CD4-positive, alpha-beta T cell treated with Interleukin-1 beta for 1 hour (primary cell): ENCODE data around the gene PPP1CC.
A peak's percentile ranks its signal among the peaks of the same experiment; 100 is the strongest.
"Not testable (repeated sequence)": the region's sequence is repeated elsewhere in the genome, so short reads cannot be mapped to it uniquely, and the experiment has no call there.

Experiments used
- DNase-seq, 2 donors: peaks; one replicate each; pipeline ENCODE4 v3.0.0-alpha.2; 2020 to 2022

The PPP1CC gene

DNA sequence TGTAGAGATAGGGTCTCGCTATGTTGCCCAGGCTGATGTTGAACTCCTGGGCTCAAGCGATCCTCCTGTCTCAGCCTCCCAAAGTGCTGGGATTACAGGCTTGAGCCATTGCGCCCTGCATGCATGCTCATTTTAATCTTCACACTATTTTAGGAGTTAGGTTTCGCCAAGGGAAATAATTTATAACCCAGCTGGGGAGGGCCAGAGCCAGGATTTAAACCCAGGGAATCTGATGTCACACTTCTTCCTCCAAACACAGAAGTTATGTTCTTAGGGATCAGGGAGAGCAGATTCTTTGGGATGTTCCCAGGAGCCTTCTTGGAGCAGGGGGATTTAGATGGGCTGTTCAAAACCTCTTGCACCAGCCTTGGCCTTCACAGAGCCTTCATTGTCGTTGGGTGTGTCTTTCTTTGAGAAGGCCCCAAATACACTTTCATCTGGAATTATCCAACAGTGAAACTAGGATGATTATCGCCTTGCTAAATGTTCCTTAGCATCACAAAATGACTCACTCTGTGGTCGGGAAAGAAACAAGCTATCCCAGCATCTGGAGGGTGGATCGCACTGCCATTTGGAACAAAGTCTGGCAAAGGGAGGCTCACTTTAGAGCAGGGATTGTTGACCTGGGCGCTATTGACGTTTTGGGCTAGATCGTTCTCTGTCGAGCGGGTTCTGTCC, 8.2 kb upstream of the PPP1CC start:
- DNase-seq: no peak

DNA sequence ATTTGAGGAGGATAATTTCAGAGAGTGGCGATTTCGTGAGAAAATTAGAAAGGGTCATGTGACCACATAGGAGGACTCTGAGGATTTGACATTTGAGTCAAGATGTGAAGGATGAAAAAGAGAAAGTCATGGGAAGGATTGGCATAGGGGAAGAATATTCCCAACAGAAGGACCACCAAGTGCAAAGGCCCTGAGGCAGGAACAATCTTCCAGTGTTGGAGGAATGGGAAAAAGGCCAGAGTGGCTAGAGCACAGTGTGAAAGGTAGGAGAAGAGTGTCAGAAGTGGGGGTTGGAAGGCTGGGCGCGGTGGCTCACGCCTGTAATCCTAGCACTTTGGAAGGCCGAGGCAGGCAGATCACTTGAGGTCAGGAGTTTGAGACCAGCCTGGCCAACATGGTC, 3.9 kb upstream of the PPP1CC start:
- no peak for DNase-seq

DNA sequence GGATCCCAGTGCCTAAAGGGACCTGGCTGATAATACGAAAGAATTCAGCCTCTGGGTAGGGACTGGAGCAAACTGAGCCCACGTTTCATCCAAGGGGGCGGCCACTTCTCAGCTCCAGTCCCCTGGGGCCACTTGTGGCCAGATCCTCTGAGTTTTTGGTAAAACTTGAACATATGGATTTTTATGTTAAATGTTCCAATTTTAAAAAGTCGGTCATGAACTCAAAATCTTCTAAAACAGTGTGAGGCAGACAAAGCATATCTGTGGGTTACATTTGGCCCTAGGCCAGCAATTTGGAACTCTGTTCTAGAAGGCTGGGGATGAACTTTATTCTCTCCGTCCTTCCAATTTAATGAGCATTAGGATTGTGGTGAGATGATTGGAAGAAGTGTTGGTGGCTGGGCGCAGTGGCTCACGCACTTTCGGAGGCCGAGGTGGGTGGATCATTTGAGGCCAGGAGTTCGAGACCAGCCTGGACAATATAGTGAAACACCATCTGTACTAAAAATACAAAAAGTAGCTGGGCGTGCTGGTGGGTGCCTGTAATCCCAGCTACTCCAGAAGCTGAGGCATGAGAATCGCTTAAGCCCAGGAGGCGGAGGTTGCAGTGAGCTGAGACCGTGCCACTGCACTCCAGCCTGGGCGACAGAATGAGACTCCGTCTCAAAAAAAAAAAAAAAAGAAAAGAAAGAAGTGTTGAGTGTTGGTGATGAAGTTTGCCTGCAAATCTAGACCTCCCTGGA, 3.0 kb upstream of the PPP1CC start:
- DNase-seq: no peak

DNA sequence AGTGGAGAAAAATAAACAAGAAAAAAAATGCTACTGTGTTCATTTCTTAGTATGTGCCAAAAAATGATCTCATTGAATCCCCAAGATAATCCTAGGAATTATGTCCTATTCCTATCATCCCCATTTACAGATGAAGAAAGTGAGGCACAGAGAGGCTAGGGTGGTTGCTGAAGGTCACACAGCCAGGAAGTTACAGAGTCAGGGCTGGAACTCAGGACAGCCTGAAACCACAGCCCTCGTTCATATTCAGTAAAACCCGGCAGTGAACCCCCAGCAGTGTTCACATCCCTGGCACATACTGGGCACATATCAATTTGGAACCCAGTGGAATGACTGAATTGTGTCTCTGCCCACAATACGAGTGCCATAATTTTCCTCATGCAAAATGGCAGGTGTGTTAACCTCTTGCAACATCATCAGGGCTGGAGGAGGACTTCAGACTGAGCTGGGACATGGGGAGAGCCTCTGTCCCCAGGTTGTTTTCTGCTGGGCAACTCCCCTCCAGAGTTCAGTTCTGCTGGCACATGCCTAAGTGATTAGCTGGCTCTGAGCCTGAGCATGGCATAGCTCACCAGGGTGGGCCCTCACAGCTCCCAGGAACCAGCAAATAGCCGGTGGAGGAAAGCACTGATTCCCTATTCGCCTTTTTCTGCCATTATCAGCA, 2.0 kb upstream of the PPP1CC start:
- no peak for DNase-seq

DNA sequence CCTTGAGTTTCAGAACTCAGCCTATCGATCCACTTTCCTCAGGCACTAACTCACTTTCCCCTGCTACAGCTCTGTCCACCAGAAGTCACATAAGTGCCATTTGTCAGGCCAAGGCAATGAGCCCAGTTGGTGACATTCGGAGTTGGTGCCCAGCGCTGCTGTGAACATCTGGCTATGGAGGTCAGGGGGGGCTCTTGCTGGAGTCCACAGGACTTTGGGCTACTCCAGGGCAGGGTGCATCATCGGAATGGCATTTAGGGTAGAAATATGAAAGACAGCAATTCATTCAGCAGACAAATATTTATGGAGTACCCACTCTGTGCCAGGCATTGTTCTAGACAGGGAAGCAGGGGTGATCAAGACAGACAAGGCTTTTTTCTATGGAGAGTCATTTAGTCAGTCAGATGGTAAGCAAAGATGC, 1.5 kb upstream of the PPP1CC start:
- no peak for DNase-seq

DNA sequence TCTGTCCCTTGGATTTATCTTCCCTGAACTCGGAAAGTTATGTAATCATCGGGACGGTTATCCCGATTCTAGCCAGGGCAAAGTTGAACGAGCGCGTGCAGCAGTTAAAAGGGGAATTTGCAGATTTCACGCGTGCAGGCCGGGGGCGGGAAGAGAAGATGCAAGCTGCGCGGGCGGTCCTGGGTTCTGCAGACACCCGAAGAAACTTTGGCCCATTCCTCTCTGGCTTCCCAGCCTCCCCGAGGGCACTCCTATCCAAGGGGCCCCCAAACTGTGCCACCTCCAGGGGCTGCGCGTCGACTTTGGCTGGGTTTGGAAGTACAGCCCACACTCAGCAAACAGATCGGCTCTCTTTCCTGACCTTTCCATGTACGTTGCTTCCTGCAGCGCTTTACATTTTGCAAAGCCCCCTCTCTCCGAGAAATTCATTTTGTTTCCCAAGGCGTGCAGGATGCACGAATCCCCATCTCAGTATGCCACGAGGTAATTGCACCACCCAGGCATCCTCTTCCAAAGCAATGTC, 941 bp upstream of the PPP1CC start:
- DNase-seq: no peak

DNA sequence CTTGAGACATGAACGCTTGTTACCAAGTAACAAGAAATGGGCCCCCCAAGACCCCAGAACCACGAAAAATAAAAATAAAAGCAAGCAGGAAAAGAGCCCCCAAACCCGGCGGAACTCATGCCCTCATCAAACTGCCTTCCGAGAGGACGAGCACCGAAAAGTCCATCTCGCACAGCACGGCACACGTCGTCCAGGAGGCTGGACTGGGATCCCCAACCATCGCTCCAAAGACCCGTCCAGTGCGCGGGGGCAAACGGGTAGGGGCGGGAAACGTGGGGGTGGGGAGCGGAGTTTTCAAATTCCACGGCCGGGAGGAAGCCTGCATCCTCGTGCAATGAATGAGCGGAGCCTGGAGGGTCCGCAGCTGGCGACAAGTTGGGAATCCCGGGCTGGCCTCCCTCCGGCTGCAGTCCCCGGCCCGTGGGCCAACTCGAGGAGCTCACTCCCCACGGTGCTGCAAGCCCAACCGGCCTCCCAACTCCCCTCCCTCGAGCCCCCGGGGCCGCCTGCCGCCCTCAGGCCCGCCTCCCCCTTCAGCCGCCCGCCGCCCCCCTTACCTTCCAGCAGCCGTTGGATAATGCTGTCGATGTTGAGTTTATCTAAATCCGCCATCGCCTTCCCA, 484 bp downstream of the PPP1CC start:
- no peak for DNase-seq

DNA sequence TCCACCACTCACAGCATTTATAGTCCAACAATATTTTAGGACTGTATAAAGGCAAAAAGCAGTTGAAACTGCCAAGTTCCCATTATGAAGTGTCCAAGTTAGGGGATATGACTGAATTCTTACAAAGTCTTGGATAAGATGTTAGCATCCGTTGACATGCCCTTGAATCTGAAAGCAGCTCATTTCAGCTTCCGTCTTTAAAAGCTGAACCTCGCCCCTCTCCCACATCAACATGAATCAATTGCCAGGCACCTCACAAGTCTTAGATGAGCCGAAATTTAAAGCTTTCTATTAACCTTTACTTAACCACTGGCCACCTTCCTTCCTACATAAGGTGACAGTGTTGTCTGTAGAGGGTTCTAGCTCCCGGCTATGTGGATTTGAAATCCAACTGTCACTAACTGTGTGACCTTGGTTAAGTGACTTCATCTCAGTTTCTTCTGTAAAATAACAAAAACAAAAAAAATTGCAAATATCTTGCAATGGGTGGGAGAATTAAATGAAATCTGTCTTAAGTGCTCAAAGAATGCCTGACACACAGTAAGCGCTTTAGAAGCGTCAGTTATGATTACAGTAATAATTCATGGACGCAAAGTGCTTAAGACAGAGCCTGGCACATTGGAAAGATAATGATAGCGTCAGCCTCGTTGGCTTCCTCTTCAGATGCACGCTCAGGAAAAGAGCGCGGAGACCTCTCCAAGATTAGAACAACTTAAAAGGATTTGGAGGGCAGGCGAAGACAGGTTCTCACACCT, 1.2 kb downstream of the PPP1CC start:
- peak in 1 of 2 donors; percentile 28 for DNase-seq

DNA sequence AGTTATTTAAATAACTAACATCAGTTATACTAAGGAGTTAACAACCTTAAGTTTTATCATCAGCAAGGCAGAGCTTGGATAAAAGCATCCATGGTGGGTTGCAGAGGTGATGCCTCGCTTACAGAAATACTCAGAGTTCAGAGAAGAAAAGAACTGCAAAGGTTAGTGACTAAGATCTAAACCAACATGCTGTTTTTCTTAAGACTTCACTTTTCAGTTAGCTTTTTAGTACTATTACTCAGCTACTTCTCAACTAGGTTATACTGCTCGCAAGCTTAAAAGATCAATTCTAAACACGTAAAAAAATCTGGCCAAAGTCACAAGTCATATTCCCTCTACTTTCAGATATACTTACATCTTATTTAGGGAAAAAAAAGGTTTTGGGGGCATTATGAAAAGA, 2.8 kb downstream of the PPP1CC start:
- DNase-seq: no peak

DNA sequence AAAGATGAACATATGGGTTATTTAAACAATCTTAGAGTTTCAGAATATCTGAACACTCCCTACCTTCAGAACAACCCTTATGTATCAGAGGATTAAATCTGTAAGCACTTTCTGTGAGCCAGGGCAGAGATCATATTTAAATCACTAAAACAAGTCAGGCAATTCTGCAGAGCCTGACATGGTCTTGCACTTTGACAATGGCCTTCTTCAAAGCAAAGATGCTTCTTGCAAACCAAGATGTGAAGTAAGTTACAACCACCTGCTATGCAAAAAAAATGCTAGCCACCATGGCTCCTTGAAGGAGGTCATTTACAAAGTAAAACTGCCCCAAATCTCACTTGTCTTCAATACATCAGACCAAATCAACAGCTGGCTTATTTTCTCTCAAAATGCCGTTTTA, 3.2 kb downstream of the PPP1CC start:
- DNase-seq: no peak

DNA sequence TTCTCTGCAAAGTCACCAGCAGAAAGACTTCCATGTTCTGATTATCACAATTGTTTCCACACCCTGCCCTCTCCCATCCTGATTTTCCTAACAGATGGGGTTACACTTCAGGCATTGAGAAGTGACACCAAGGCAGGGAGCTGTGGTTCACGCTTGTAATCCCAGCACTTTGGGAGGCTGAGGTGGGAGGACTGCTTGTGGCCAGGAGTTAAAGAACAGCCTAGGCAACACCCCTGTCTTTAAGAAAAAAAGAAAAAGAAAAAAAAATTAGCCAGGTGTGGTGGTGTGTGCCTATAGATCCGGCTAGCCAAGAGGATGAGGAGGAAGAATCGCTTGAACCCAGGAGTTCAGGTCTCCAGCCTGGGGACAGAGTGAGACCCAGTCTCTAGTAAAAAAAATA, 5.2 kb downstream of the PPP1CC start:
- DNase-seq: no peak

DNA sequence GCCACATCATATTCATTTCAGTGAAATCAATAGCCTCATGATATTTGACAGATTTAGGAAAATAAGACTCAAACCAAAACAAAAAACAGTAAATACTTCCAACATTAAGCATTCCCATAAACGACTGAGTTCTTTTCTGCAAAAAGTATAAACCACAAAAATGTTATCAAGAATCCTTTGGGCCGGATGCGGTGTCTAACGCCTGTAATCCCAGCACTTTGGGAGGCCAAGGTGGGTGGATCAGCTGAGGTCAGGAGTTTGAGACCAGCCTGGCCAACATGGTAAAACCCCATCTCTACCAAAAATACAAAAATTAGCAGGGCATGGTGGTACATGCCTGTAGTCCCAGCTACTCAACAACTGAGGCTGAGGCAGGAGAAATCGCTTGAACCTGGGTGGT, 5.7 kb downstream of the PPP1CC start:
- DNase-seq: not testable (repeated sequence)

DNA sequence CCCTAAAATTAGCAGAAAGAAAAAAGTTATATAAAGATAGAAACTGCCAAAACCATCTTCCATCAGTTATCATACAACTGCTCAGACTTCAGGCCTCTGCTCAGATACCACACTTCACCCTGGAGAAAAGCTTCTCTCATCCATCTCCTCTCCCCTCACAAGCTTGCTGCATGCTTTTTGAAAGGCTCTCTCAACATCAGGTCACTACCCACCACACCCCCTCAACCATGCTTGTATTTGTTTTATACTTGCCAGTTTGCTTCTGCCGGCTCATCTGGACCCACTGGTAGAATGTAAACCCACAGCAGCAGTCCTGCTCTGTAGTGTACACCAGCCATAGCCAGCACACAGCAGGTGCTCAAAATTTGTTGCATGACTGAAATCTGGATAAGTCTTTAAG, 8.8 kb downstream of the PPP1CC start:
- no peak for DNase-seq

DNA sequence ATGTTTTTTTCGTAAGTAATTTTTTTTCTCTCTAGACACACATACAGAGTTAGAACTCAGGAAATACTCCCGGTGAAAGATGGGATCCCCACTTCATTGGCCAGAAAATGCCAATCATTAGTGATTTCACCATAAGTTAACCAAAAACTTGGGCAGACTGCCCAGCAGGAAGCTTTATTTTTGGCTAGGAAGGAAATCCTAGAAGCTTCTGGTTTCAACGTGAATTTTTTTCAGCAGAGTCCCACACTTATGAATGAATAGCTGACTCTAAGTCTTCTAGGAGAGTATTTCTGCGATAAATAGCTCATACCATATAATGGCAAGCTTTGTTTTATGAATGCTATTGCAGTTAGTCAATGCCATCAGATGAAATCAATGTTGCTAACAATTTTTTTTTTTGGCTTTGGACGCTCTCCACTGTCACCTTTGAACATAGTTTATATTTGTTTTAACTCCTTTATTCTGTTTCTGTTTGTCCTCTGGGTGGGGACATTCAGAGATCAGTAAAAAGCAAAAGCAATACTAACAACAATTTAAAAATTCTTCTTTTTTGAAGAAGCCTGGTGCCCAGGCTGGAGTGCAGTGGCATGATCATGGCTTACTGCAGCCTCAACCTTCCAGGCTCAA, 9.5 kb downstream of the PPP1CC start:
- DNase-seq: no peak

DNA sequence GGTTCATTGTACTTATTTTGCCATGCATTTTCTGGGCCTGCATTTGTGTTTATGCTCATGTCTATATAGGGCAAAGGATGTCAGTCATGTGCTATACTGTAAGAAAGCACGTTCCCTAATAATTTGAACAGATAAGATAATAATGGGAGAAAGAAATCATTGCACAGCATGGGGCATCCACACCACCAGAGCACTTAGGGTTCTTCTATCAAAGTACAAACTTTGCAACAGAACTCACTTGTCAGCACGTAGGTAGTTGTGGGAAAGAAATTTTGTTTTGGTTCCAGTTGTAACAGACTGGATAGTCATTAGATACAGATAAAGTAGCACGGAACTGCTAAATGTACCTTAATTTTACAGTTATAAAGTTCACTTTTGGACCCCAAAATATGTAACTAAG, 10.1 kb downstream of the PPP1CC start:
- no peak for DNase-seq

DNA sequence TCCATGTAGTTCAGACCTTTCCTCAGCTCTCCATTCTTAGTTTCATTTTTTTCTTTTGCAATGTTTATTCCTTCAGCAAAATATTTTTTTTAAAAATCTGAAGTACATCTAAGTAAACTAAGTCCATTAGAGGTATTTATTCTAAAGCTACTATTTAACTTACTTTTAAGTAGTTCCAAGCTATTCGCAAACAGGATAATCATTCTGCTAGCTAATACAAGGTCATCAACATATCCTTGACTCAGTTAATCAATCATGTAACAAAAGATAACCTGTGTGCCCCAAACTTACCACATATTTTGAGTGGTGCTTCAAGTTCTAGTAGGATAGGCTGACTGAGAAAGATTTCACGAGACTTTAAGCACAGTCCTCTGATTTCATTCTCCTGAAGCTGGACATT, 11.2 kb downstream of the PPP1CC start:
- DNase-seq: no peak

DNA sequence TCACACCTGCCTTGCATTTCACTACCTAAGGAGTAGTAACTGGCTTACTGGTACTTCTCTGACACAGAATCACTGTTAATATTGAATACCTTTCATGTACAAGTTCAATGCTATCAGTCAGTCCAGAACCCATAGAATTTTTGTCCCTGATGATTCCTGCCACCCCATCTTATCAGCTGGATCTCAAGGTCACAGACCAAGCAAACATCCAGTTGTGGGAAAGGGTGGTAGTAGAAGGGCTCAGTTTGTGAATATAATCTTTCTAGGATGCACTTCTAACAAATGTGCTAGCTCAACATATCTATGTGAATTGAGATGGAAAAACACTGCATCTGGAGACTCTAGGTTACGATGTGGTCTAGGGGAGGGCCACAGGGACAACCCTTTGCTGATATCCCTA, 14.1 kb downstream of the PPP1CC start:
- no peak for DNase-seq

DNA sequence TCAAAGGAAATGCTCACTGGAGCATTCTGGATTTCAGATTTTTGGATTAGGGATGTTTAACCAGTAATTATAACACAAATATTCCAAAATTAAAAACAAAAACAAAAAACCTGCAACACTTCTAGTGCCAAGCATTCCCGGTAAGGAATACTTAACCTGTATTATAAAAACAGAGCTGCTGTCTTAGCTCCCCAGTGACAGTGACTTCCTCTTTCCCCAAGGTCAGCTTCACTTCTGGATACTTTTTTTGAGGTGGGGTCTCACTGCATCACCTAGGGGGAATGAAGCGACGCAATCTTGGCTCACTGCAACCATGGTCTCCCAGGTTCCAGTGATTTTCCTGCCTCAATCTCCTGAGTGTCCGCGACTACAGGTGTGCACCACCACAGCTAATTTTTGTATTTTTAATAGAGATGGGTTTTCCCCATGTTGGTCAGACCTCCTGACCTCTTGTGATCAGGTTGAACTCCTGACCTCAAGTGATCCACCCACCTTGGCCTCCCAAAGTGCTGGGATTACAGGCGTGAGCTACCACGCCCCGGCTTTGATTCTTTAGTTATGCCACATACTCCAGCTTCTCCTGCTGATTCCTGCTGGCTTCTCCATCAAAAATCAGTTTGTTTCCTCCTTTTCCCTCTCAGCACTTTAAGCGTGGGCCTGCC, 15.9 kb downstream of the PPP1CC start:
- DNase-seq: no peak

DNA sequence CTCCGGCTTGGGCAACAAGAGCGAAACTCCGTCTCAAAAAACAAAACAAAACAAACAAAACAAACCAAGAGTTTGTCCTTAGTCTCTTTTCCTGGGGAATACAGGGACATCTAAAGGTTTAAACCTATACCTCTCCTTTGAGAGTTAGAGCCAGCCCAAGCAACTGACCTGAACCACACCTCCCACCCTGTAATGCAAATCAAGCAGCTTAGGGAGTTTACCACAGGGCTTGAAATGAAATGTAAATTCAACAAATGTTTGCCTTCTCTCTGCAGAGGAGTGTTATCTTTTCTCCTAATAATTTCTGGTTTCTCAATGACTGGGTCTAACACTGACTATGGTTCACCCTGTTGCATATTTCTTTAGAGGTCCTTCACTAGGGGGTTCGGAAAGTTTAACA, 16.7 kb downstream of the PPP1CC start:
- DNase-seq: no peak

DNA sequence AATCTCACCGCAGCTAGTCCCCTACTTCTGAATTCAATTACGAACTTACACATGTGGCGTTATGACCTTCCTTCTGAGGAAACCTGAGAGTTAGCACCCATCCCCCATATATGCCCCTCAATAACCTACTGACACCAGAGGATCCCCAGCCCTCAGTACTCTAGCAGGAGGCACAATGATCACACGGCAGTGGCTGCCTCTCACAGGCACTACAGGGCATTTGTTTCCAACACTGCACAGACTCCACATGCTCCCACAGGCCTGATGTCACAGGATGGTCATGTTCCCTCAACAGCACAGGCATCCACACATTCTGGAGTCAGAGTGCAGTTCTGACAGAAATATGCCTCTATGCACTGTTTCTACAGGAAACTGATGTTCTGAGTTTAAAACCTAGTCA, 17.4 kb downstream of the PPP1CC start:
- DNase-seq: no peak

DNA sequence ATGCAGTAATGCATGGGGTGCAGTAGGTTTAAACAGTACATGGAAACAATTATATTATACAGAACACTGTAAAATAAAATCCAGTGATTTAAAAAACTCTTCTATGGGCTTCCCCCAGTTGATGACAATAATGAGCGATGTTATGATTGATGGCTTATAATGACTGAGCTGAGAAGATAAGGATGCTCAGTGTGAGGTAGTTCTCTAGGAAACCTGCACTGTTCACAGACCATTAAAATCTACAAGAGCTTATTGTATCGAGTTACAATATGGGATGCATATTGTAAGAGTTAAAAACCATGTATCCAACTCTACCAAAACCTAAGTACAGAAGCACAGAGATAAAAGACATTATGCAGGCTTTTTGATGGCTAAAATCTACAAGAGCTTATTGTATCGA, 19.8 kb downstream of the PPP1CC start:
- DNase-seq: not testable (repeated sequence)

DNA sequence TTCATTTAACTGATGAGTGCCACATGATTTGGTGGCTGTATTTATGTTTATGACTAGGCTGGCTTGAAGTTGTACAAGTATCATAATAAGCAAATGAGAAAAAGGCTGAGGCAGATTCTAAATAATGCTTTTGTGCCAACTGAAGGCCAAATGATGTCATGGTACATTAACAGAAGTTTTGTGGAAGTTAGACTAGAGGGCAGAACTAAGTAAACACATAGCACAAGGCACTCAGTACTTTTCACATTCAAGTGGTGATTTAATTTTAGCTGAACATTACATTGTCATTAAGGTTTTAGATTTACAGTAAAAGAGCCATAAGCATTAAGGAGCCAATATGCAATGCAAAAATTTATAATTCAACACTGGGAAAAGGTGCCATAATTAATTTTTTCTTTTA, 21.1 kb downstream of the PPP1CC start:
- DNase-seq: no peak
